ELR (cell line): ENCODE measurements around the gene SYNGR4.

ENCODE experiments used
- DNase-seq: peaks from one replicate; pipeline ENCODE4 v3.0.0-alpha.2; 2015; ENCODE audit warnings: low read depth

Gene SYNGR4

GRCh38 chr19:48341515-48342413 is 22.4 kb upstream of the SYNGR4 start:
- DNase-seq: no peak

GRCh38 chr19:48342414-48342738 is 21.8 kb upstream of the SYNGR4 start:
- no peak for DNase-seq

GRCh38 chr19:48342841-48343540 is 21.2 kb upstream of the SYNGR4 start:
- DNase-seq: peak; percentile 83

GRCh38 chr19:48344892-48345291 is 19.3 kb upstream of the SYNGR4 start:
- no peak for DNase-seq

DNA sequence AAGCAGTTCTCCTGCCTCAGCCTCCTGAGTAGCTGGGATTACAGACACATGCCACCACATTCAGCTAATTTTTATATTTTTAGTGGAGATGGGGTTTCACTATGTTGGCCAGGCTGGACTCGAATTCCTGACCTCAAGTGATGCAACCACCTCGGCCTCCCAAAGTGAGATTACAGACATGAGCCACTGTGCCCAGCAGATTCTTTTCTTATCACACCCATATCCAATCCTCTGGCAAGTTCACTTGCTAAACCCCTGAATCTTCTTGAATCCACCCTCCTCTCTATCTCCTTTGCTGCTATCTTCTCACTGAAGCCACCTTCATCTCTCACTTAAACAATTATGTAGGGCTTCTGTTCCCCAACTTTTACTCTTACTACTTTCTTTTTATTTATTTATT is 18.0 kb upstream of the SYNGR4 start:
- no peak for DNase-seq

- no peak for DNase-seq
Observed at GRCh38 chr19:48348045-48348444, 16.1 kb upstream of the SYNGR4 start.

DNA sequence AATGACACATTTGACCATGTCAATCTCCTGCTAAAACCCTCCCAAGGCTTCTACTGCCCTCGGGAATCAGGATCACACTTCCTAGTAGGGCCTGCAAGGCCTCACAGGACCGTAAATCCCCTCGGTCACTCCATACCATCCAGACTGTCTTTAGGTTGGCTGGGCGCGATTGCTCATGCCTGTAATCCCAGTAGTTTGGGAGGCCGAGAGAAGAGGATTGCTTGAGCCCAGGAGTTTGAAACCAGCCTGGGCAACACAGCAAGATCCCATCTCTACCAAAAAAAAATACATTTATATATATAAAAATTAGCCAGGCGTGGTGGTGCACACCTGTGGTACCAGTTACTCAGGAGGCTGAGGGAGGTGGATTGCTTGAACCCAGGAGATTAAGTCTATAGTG is 15.4 kb upstream of the SYNGR4 start:
- no peak for DNase-seq

DNA sequence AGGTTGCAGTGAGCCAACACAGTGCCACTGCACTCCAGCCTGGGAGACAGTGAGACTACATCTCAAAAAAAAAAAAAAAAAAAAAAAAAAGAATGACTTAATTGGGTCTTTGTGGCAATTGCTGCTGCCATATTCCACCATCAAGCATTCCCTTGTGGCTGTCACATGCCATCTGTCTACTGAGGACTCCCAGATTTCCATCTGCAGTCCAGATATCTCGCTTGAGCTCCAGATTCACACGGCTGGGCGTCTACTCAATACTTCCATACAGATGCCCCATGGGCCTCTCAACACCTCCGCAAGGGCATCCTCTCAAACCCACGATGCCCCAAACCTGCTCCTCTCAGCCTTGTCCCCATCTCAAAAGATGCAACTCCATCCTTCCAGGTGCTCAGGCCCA is 13.3 kb upstream of the SYNGR4 start:
- DNase-seq: no peak

DNA sequence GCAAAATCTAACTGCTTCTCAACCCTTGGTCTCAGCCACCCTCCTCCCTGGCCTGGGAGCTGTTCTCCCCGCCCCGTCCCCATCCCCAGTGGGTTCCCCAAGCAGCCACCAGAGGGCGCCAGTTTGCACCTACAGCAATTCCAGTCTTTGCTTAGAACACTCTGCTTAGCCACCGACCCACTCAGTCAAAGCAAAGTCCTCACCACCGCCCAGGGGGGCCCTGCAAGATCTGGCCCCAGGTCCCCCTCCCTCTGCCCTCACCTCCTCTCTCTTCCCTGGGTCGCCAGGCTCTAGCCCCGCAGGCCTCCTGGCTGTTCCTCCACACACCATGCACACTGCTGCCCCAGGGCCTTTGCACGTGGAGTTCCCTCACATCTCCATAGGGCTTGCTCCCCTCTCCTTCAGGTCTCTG is 12.8 kb upstream of the SYNGR4 start:
- DNase-seq: peak; percentile 69

- peak; percentile 61 for DNase-seq
Observed at GRCh38 chr19:48353677-48354076, 10.5 kb upstream of the SYNGR4 start.

- DNase-seq: peak; percentile 36
Observed at GRCh38 chr19:48354332-48354992, 9.7 kb upstream of the SYNGR4 start.

DNA sequence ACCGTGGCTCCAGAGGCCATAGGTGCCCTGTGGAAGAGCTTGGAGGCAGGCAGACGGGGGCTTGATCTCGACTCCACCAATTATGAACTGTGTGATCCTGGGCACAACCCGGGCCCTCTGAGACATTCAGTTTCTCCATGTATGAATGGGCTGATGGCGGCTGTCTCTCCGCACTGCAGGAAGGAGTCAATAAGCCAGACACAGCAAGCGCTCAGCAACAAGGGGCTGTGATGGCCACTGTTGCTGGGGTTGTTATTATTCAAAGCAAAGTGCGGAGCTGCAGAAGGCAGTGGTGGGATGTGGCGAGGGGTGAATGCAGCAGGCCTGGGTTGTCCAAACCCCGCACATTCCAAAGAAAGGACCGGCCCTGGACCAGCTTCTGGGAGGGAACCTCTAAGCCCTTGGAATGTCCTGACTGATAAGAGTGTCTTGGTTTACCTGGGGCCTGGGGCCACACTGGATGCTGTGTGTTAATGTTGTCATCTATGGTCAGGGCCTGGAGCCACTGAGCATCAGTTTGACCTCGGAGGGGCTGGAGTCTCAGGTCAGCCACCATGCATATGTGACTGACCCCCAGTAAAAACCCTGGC is 8.7 kb upstream of the SYNGR4 start:
- DNase-seq: no peak

DNA sequence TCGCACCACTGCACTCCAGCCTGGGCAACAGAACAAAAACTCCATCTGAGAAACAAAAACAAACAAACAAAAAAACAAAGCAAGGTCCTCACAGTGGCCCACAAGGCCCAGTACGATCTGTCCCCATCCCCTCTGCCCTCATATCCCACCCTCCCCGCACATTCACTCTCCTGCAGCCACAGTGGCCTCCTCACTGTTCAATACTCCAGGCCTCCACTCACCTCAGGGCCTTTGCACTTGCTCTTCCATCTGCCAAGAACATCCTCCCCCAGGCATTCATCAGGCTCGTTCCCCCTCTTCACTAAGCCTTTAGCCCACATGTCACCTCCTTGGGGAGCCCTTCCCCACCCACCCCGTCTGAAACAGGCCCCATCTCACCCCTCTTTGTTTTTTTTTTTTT is 5.0 kb upstream of the SYNGR4 start:
- no peak for DNase-seq

GRCh38 chr19:48361912-48362311 is 2.3 kb upstream of the SYNGR4 start:
- DNase-seq: no peak

GRCh38 chr19:48362716-48363499 is 1.3 kb upstream of the SYNGR4 start:
- DNase-seq: peak; percentile 96

GRCh38 chr19:48363500-48363809 is 712 bp upstream of the SYNGR4 start:
- no peak for DNase-seq

DNA sequence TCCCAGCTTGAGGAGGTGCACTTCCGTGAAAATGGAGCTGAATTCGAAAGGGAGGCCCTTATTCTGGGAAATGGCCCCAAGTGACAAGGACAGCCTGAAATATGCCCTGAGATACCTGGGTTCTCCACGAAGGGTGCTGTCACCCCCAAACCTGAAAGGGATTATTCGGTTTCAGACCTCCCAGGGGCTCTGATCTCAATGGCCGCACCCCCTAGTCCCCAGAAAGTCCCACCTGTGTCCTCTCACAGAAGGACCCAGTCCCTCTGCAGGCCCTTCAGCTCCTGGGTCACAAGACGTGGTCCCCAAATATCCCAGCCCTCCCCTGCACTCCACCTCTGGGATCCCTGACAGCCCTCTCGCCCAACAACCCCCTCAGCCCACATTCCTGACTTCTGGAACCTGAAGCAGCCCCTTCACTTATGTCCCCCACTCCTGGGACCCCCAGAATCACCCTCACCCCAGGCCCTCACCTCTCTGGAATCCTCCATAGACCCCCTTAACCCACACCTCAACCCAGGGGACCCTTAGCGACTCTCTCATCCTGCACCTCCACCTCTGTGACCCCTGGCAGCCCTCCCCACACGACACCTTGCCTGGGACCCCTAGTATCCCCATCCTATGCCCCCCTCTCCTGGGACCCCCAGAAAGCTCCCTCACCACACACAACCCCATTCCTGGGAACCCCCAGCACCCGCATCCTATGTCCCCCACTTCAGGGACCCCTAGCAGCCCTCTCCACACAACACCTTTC is 606 bp downstream of the SYNGR4 start:
- no peak for DNase-seq

GRCh38 chr19:48365602-48366001 is 1.4 kb downstream of the SYNGR4 start:
- no peak for DNase-seq

GRCh38 chr19:48367855-48368254 is 3.7 kb downstream of the SYNGR4 start:
- no peak for DNase-seq

DNA sequence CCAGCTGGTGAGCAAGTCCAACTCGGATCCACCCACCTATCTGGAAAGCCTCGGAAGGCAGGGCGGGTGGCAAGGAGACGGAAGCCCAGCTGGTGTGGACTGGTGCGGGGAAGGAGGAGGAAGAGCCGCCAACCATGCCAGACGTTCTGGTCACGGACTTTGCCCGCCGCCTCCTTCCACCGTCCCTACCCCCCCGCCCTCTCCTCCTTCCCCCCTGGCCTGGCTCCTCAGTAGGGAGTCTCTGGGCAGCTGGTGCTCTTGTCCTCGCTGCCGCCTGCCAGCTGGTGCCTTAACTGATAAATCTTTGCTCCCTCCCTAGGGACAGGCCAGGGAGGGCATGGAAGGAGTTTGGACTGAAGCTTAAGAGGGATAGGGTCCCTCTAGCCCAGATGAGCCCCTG is 4.8 kb downstream of the SYNGR4 start:
- DNase-seq: no peak

GRCh38 chr19:48370955-48371354 is 6.8 kb downstream of the SYNGR4 start:
- no peak for DNase-seq
